ENCODE measurements around the gene ZDHHC5.
"Not testable (repeated sequence)": the region's sequence is repeated elsewhere in the genome, so short reads cannot be mapped to it uniquely, and the experiment has no call there.

- TF ChIP-seq CTCF, POLR2A (IDR thresholded peaks at IDR 0.05): not testable (repeated sequence)
Measured at GRCh38 chr11:57716726-57717125, 48.8 kb downstream of the ZDHHC5 start.

All from esophagus squamous epithelium (tissue), 4 donors.